Lung (tissue), 12 donors: Measurements from ENCODE around the gene ROBO1. TPM values are rescaled to one million over a fixed set of nuclear protein-coding genes. Genes with fewer than 3 reads are reported as not detected.

ENCODE experiments used
- ATAC-seq: fragments of 200-7000 bp; cut with Tn5 transposase; one replicate; pipeline ENCODE4 v1.9.1; 2020; ENCODE audit warnings: moderate number of reproducible peaks; ENCODE audit not compliant: insufficient read depth, low FRiP score
- DNase-seq, 3 donors: peaks; one replicate each; pipeline ENCODE4 v3.0.0-alpha.2; 2013 to 2017
- H3K27ac ChIP-seq, 2 donors: one replicate each; pipeline ENCODE4 v1.5.1; 2013; ENCODE audit warnings: mild to moderate bottlenecking in 2 of 2, moderate library complexity in 2 of 2, control low read depth in 1 of 2, inconsistent platforms in 1 of 2, low read depth in 1 of 2, low read length in 1 of 2
- H3K27me3 ChIP-seq, 3 donors: one replicate each; pipeline ENCODE4 v1.5.1; 2013; ENCODE audit warnings: low read length in 2 of 3; ENCODE audit not compliant: control insufficient read depth in 3 of 3, insufficient read depth in 3 of 3
- H3K36me3 ChIP-seq, 4 donors: one replicate each; pipeline ENCODE4 v1.5.1; 2013; ENCODE audit warnings: low read length in 4 of 4, mild to moderate bottlenecking in 1 of 4, moderate library complexity in 1 of 4; ENCODE audit not compliant: control insufficient read depth in 4 of 4, insufficient read depth in 4 of 4
- H3K4me1 ChIP-seq, 5 donors: one replicate each; pipeline ENCODE4 v1.5.1; 2013; ENCODE audit warnings: low read length in 5 of 5, mild to moderate bottlenecking in 2 of 5, moderate library complexity in 1 of 5; ENCODE audit not compliant: control insufficient read depth in 5 of 5, insufficient read depth in 5 of 5
- H3K4me3 ChIP-seq: one replicate; pipeline ENCODE4 v1.5.1; 2013; ENCODE audit warnings: mild to moderate bottlenecking, control low read depth, moderate library complexity
- H3K9ac ChIP-seq, 2 donors: one replicate each; pipeline ENCODE4 v1.5.1; 2013; ENCODE audit warnings: low read length in 2 of 2, control low read depth in 1 of 2; ENCODE audit not compliant: insufficient read depth in 1 of 2
- H3K9me3 ChIP-seq, 4 donors: one replicate each; pipeline ENCODE4 v1.5.1; 2013; ENCODE audit warnings: low read length in 3 of 4, mild to moderate bottlenecking in 1 of 4, moderate library complexity in 1 of 4; ENCODE audit not compliant: control insufficient read depth in 4 of 4, insufficient read depth in 3 of 4
- CTCF ChIP-seq: IDR thresholded peaks from 2 replicates; pipeline ENCODE4 v1.5.1; 2012; ENCODE audit warnings: mild to moderate bottlenecking; ENCODE audit errors: control extremely low read depth, extremely low read depth
- WGBS, 2 donors: extraction: QIAGEN DNeasy Blood & Tissue Kit; methylation state at CpG; one replicate each; pipeline ENCODE4 v1.1.7; 2013; 5-methylcytosine and 5-hydroxymethylcytosine counted together
- polyA plus RNA-seq, 2 donors: library from polyadenylated mRNA; stranded (reverse); fragments of 200-250 nt; gene quantifications; one replicate each; pipeline ENCODE4 v1.2.1, GENCODE V29; 2013
- total RNA-seq, 2 donors: library from RNA; depleted of rRNA in 1 of 2; stranded (reverse); fragments of >200 nt in 1 of 2; gene quantifications; one replicate each; pipeline ENCODE4 v1.2.1, GENCODE V29; 2014 to 2021
- donor health status: control.
- donor health status: control.
- donor health status: Bipolar disorder and iron deficiency.
- donor health status: healthy.
- donor health status: DM: yes; HTN: yes; CAD: no.

Gene ROBO1
- total and polyA plus RNA-seq, 4 donors, result 2.6 to 72.6 (median 15.7) TPM

- no peak overlapping the region for H3K4me3 ChIP-seq
- H3K27me3 ChIP-seq, result no peaks in the 10 kb centered on the region
- no peak overlapping the region for H3K27ac ChIP-seq
- no peak for ATAC-seq
- DNase-seq, result peak; percentile 41 to 93 (median 85)
- no peaks in the 10 kb centered on the region for H3K9me3 ChIP-seq
- 38 to 40% methylated on average over 2 of the region's 2 CpGs for WGBS, 2 donors
- TF ChIP-seq CTCF, result no peak
- no peak overlapping the region for H3K9ac ChIP-seq
- peaks cover 0 to 30% (median 7%) of the 10 kb centered on the region in 5 donors for H3K4me1 ChIP-seq
- H3K36me3 ChIP-seq, result no peaks in the 10 kb centered on the region
These were observed 963.4 kb downstream of the ROBO1 start for GRCh38 chr3:78804251-78805037.

- ATAC-seq (no peak), DNase-seq (peak in 1 of 3 donors; percentile 32)
- TF ChIP-seq CTCF, result no peak
- no peak overlapping the region for H3K9ac ChIP-seq
- H3K4me3 ChIP-seq, result no peak overlapping the region
- no peak overlapping the region for H3K27ac ChIP-seq
- 96 to 100% methylated on average over 1 of the region's 1 CpG for WGBS, 2 donors
- no peaks in the 10 kb centered on the region for H3K36me3 ChIP-seq
- H3K9me3 ChIP-seq, result no peaks in the 10 kb centered on the region
- no peaks in the 10 kb centered on the region for H3K27me3 ChIP-seq
- H3K4me1 ChIP-seq, result peaks cover 0 to 30% (median 7%) of the 10 kb centered on the region in 5 donors
These were observed 965.3 kb downstream of the ROBO1 start for GRCh38 chr3:78802562-78802930.

- H3K36me3 ChIP-seq, result no peaks in the 10 kb centered on the region
- H3K9me3 ChIP-seq, result no peaks in the 10 kb centered on the region
- DNase-seq (peak in 2 of 3 donors; percentile 52 to 56), ATAC-seq (no peak)
- no peak for TF ChIP-seq CTCF
- H3K4me1 ChIP-seq, result peaks cover 0 to 34% (median 7%) of the 10 kb centered on the region in 5 donors
- no peak overlapping the region for H3K27ac ChIP-seq
- H3K4me3 ChIP-seq, result no peak overlapping the region
- H3K9ac ChIP-seq, result no peak overlapping the region
- no peaks in the 10 kb centered on the region for H3K27me3 ChIP-seq
These were observed 965.8 kb downstream of the ROBO1 start for GRCh38 chr3:78801926-78802561.
